COR-L47 (cell line): ENCODE results near the gene MAD1L1.
"Not testable (repeated sequence)": the region's sequence is repeated elsewhere in the genome, so short reads cannot be mapped to it uniquely, and the experiment has no call there.

Source experiments
- DNase-seq: peaks from one replicate; lab custom pipeline; 2025; lab: John Stamatoyannopoulos, UW

MAD1L1 gene

DNA sequence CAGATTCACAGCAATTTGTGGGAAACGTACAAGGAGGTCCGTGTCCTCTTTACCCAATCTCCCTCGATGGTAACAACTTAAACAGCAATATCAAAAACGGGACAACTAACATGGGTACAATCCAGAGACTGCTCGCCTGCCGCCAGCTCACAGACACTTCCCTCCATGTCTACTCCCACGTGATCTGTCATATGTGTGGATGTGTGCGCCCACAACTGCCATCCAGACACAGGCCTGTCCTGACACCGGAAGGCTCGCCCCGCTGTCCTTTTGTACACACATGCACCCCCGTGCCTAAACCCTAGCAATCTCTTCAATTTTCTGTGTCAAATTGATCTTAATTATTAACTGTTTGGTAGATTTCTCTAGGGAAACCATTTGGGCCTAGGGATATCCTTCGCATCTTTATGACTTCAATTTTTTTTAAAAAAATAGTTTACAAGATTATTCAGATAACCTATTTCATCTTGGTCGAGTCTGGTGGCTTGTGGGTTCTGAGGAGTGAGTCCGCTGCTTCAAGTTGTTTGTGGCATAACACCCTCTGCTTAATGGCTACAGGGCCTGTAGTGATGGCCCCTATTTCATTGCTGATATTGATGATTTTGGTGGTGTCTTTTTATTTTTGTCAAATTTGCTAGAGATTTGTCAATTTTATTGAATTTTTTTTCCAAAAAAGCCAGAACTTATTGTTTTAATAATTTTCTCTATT, 260.6 kb downstream of the MAD1L1 start:
- no peak for DNase-seq

DNA sequence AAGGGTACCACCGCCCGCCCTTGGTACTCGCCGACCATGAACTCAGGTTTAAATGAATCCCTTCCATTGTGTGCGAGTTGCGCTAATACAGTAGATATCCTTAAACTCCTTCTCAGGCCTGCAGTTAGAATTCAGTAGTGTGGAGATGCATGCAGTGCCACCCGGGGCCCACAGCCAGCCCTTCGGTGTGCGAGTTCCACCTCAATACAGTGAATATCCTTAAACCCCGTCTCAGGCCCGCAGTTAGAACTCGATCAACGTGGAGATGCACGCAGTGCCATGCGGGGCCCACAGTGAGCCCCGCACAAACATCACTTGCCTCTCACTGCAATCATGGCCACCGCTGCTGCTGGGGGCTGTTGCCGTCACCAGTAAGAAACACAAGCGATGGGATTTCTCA, 261.9 kb downstream of the MAD1L1 start:
- DNase-seq: no peak

DNA sequence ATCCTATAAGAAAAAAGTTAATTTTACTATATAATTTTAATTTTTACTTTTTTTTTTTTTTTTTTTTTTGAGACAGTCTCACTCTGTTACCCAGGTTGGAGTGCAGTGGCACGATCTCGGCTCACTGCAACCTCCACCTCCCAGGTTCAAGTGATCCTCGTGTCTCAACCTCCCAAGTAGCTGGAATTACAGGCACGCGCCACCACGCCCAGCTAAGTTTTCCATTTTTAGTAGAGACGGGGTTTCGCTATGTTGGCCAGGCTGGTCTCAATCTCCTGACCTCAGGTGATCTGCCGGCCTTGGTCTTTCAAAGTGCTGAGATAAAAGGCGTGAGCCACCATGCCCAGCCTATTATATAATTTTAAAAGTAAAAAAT, 262.5 kb downstream of the MAD1L1 start:
- DNase-seq: not testable (repeated sequence)

DNA sequence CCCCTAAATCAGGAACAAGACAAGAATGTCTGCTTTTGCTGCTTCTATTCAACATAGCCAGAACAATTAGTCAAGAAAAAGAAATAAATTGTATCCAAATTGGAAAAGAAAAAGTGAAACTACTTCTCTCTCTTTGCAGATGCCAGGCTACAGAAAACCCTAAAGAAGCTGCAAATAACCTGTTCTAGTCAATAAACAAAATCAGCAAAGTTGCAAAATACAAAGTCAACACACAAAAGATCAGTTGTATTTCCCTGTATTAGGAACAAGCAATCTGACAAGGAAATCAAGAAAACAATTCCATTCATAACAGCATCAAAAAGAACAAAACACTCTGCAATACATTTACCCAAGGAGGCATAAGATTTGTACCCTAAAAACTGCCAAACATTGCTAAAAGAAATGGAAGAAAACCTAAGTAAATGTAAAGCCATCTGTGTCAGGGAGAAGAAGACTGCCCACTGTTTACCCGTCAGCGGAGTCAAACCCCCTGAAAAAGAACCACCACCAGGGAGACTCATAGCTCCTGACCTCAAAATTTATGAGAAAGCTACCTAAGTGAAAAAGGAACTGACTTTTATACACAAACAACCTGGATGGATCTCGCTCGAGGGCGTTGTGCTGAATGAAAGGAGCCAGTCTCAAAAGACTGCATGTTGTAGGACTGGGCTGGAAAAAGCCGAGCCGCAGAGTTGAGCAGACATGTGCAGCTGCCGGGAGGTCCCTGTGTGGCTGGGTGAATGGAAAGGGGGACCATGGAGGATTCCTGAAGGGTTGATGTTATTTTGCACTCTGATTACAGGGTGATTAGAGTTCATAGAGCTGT, 263.1 kb downstream of the MAD1L1 start:
- no peak for DNase-seq

DNA sequence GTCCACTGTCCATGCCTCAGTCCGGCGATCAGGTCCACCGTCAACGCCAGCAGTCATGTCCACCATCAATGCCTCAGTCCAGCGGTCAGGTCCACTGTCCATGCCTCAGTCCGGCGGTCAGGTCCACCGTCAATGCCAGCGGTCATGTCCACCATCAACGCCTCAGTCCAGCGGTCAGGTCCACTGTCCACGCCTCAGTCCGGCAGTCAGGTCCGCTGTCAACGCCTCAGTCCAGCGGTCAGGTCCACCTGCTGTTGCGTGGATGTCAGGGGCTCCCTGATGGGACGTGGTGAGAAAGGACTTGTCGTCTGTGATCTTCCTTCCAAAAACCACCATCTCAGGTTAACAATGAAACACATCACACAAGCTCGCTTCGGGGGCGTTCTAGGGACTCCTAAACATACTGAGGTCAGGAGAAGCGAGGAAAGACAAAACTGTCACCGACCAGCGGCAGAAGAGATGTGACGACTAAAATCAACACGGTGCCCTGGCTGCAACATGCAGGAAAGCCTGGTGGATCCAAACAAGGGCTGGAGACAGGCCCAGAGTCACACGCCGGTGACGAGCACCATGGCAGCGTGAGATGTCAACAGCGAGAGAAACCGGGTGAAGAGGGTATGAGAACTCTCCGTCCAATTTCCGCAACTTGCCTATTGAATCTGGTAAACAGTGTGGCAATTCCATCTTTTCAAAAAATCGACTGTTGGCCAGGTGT, 264.2 kb downstream of the MAD1L1 start:
- no peak for DNase-seq

DNA sequence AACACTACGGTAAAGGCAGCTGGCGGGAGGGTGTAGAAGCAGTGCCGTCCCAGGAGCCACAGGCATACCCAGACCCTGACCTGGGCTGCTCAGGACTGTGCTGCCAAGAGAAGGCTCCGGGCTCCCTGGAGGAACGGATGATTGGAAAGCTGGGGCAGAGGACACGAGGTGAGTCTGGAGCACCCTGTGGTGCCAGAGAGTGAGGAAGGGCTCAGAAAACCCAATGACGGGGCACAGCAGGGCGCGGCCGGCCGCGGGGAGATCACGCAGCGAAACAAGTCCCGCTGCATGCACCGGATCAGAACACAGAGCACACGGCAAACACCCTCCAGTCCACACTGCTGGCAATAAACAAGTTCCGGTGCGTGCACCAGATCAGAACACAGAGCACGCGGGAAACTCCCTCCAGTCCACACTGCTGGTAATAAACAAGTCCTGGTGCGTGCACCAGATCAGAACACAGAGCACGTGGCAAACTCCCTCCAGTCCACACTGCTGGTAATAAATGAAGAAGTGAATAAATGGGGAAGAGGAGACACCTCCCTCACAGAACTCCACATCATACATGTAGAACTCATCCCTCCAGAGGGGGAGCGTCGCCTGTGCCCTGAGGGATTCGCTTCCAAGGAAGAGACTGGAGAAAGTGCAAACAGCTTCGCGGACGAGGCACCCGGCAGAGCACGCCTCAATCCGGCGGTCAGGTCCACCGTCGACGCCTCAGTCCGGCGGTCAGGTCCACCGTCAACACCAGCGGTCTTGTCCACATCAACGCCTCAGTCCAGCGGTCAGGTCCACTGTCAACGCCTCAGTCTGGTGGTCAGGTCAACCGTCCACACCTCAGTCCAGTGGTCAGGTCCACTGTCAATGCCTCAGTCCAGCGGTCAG, 265.0 kb downstream of the MAD1L1 start:
- DNase-seq: no peak

DNA sequence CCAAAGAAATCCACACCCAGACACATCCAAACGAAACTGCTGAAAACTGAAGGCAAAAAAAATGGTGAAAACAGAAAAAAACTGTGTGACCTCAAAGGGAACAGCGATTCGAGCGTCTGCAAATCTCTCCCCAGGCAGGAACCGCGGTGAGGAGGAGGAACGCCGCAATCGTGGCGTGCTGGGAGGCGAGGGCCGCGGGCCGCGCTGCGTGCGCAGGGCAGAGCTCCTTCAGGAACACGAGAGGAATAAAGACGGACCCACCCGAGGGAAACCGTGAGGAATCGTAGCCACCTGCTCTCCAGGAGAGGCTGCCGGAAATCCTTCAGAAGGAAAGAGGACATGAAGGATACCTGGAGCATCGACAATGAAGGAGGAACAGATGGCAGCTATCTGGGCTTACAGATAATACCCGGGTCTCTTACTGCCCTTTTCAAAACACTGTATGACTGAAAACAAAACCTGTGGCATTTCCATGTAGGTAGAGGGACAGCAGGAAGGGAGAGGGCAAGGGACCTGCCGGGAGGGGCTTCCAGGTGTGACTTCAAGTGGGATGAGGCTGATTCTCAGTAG, 266.0 kb downstream of the MAD1L1 start:
- no peak for DNase-seq

DNA sequence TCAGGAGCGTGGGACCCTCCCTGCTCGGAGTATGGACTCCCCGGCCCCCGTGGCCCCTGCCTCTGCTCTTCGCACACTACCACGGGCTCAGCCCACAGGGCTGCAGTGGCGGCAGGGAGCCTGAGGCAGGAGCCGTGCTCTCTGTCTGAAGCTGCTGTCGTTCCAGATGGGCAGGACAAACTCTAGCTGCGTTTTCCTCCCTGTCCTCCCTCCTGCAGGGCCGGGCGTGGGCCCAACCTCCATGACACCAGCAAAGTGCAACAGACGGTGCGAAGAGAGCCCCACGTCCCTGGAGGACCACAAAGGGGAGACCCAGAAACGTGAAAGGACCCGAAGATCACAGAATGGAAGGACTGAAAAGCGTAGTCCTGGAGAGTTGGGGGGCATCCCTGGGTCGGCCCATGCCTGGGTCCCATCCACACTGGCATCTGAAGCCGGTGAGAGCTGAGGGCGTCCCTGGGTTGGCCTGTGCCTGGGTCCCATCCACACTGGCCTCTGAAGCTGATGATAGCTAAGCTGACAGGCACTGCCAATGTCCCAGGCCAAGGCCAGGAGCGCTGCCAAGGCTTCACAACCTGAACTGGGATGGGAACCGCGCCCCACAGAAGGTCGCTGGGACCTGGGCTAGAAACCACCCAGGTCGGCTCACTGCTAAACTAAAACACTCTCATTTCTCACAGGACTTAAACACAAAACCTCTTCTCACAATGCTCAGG, 267.0 kb downstream of the MAD1L1 start:
- DNase-seq: no peak

DNA sequence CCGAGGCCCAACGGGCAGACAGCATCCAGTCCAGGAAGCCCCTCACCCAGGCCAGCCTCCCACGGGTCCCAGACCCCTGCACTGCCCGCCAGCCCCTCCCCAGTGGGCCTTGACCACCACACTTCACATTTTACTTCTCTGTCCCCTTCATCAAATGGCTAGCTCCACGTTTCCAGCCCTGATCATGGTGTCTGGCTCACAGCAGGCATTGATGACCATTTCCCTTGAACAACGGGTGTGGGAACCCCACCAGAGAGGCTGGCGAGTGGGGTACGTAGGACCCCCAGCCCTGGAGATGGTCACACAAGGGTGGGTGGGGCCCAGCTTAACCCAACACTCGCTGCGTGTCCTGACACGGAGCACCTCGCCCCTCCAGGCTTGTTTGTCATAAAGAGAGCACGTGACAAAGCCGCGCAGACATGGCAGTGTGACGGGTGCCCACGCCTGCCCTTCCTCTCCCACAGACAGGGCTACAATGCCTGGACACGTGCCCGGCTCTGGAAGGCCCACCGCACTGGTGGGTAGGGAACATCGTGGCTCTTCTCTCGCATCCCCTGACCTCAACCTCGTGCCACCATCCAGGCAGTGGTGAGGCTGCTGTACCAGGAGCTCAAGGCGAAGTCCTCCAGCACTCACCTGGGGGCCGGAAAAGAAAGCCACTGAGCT, 267.7 kb downstream of the MAD1L1 start:
- no peak for DNase-seq

DNA sequence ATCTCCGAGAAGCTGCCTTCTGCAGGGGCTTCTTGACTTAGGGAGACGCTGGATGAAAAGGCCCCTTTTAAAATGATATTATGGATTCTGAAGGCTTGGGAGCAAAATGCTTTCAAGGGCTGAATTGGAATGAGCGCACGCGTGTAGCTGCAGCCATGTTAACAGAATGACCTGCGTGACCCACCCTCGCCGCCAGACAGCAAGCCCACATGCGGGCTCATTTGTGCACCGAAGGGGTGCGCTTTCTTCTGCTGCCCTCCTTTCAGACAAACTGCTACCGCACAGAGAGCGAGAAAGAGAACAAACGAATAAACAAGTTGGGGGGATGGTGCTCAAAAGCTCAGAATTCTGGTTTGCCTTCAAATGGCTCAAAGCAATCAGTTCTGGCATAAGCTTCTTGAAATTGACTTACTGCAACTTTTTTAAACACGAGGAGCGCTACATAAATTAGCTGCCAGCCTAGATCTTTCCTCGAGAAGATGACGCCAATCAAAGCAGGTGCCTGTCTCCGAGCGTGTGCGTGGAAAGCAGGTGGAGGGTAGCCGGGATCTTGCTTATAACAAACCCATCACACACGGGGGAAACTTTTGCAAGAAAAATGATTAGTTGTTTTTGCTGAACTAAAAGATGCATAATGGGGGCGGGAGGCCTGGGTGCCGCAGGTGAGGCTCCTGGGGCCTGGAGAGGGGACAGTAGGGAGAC, 268.4 kb downstream of the MAD1L1 start:
- no peak for DNase-seq

DNA sequence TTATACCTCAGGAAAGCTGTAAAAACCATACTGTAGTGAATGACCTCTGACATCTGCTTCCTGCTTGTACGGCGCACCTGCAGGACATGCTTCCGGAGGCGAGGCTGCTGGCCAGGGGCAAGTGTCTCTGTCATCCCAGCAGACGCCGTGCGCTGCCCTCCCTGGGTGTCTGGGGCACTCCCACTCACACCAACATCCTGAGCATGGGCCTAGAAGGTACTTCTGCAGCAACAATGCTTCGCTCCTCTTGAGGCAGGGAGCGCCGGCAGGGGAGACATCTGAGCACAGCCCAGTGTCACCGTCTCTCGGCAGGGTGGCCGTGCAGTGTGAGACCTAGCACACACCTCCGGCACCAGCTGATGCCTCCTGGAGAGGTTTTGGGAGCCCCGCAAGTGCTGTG, 269.2 kb downstream of the MAD1L1 start:
- peak; percentile 12 for DNase-seq

DNA sequence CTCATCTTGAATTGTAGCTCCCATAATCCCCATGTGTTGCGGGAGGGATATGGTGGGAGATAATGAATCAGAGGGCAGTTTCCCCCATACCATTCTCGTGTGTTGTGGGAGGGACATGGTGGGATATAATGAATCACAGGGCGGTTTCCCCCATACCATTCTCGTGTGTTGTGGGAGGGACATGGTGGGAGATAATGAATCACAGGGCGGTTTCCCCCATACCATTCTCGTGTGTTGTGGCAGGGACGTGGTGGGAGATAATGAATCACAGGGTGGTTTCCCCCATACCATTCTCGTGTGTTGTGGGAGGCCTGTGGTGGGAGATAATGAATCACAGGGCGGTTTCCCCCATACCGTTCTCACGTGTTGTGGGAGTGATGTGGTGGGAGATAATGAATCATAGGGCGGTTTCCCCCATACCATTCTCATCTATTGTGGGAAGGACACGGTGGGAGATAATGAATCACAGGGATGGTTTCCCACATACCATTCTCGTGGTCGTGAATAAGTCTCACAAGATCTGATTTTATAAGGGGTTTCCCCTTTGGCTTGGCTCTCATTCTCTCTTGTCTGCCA, 271.0 kb downstream of the MAD1L1 start:
- DNase-seq: no peak

DNA sequence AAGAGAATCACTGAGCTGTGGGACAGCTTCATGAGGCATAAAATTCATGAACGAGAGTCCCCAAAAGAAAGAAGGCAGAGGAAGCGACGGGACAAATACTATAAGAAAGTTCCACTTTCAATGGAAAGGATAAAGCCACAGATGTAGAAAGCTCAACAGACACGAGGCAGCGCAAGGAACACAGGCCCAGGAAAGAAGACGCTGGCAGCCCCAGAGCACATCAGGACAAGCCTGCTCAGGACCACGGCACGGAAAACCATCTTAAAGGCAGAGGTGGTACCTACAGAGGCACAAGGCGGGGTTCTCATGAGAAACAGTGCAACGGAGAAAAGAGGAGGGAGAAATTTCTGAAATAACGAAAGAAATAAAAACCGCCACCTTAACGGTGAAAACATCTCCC, 273.4 kb downstream of the MAD1L1 start:
- no peak for DNase-seq

DNA sequence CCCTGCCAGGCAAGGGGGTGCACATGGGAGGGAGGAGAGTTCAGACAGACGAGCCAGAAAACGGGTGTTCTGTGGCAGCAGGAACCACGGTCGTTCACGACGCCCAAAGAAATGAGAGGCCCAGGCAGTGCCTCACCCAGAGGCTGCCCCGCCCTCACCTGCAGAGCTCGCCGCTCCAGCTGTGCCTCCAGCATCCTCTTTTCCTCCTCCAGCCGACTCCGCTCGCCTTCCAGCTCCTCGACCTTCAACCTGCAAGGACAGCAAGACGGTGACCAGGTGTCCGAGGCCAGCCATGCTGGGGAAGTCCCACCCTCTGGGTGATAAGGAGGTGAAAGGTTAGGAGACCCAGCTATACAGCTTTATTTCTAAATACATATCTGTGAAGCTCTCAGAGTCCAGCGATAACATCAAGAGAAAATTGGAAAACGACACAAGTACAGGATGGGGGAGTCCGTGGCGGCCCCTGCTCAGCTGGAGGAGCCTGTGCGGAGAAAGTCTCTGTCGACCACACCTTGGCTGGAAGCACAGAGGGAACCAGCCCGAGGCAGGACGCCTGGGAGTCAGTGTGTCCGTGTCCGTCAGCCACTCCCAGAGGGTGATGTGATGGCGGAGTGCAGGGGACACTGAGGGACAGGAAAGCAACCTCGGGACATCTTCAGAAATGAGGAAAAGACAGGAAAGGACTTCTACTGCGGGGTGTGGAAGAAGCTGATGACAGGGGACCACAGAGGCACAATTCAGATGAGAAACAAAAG, 275.1 kb downstream of the MAD1L1 start:
- no peak for DNase-seq

DNA sequence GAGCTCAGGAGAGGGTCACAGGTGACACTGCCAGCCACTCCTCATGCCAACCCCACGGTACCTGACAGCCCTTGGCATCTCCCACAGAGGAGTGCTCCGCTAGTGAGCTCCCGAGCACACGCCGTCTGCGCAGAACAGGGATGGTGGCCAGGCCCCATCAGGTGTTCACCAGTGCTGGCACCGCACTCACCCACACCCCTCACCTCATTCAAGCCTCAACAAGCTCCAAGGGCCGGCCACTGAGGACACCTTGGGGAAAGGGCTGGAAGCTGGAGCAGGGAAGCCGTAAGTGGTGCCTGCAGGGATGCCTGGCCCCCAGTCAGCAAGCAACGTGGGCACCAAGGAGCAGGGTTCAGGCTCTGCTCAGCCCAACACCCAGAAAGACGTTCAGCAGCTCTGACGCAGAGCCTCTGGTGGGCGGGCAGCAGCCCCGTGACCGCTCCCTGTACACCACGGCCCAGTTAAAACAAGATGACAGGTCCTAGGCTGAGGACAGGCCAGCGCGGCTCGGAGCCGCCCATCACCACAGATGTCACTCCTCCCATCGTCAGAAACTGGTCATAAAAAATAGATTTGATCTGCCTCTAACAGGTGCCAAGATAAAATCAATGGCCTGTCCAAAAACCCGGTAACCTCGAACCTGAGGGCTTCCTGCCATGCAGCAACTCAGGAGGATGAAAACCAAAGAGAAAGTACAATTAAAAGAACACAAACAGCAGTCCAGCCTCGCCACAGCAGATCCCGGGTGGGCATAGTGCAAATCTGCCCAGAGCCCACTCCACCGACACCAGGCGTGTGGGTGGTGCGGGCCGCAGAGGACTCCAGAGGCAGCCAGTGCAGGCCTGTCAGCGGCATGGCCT, 275.9 kb downstream of the MAD1L1 start:
- DNase-seq: no peak

DNA sequence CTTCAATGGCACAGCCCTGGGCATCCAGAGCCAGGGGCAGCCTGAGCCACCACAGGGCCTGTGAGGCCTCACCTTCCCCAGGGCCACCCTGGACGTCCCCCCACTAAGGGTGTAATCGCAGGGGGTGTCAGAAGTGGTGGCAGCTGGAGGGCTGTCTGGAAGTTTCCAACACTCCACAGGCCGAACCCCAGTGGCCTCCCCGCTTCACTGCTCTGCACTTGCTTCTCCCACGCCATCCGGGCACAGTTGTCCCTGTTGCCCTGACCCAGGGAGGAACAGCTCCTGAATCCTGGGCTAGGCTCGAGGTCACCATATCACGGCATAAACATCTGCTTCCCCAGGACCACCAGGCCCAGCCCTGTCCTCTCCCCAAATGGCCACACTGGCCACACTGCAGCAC, 276.6 kb downstream of the MAD1L1 start:
- no peak for DNase-seq

DNA sequence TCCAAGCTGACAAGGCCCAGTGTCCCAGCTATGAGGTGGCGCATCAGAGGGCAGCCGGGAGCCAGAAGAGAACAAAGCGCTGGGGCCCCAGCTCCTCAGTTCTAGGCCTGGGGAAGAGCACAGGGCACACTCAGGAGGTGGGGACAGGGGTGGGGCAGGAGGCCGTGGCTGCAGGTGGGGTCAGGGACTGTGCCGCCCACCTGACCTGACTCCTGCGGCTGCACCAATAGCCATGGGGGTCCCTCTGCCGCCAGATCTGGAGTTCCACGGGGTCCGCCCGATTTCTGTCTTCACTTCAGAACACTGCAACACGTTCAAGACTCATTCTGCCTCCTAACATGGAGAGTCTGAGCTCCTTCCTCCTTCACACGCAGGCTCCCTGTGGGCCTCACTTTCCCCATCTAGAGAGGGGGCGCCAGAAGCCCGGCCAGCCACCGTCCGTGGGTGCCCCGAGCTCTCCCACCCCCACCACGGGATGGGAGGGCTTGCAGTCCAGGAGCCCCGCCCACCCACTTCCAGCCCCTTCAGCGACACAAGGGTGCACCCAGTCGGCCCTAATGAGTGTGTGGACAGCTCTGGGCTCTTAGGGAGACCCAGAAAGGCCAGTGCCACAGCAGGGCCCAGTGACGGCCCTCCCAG, 278.3 kb downstream of the MAD1L1 start:
- no peak for DNase-seq
